Liver (tissue), 3 donors: ENCODE data around the gene ZFP36L1.

Experiments used
- GABPA ChIP-seq, 2 donors: IDR thresholded peaks in 1 of 2; conservative IDR thresholded peaks in 1 of 2; 2 replicates each; pipeline ENCODE4 v1.6.1; 2016; ENCODE audit warnings: antibody characterized with exemption in 2 of 2, mild to moderate bottlenecking in 1 of 2, moderate library complexity in 1 of 2
- HNF4A ChIP-seq, 2 donors: conservative IDR thresholded peaks; 2 replicates each; pipeline ENCODE4 v1.6.1; 2016; ENCODE audit warnings: antibody characterized with exemption in 2 of 2, mild to moderate bottlenecking in 2 of 2
- RAD21 ChIP-seq, 2 donors: IDR thresholded peaks; 2 replicates each; pipeline ENCODE4 v1.6.1; 2016; ENCODE audit warnings: antibody characterized with exemption in 2 of 2, mild to moderate bottlenecking in 2 of 2
- RXRA ChIP-seq, 2 donors: IDR thresholded peaks; 2 replicates each; pipeline ENCODE4 v1.6.1; 2017 to 2018; ENCODE audit warnings: antibody characterized with exemption in 2 of 2, mild to moderate bottlenecking in 1 of 2
- SP1 ChIP-seq: IDR thresholded peaks from 2 replicates; pipeline ENCODE4 v1.6.1; 2018; ENCODE audit warnings: antibody characterized with exemption, mild to moderate bottlenecking
- TAF1 ChIP-seq: conservative IDR thresholded peaks from 2 replicates; pipeline ENCODE4 v1.6.1; 2016; ENCODE audit warnings: antibody characterized with exemption, mild to moderate bottlenecking
- TF ChIP-seq, protein P1 (sequence below): fragments of 150-350 bp; IDR thresholded peaks from 2 replicates; pipeline ENCODE4 v1.5.1; 2017; ENCODE audit warnings: improper control_type of control experiment, low read depth, low read length; ENCODE audit not compliant: missing input control
- TF ChIP-seq, protein P2 (sequence below): IDR thresholded peaks from 2 replicates; pipeline ENCODE4 v1.6.1; 2016; ENCODE audit warnings: antibody characterized with exemption
- donor health status: healthy.
- donor health status: healthy.

DNA sequence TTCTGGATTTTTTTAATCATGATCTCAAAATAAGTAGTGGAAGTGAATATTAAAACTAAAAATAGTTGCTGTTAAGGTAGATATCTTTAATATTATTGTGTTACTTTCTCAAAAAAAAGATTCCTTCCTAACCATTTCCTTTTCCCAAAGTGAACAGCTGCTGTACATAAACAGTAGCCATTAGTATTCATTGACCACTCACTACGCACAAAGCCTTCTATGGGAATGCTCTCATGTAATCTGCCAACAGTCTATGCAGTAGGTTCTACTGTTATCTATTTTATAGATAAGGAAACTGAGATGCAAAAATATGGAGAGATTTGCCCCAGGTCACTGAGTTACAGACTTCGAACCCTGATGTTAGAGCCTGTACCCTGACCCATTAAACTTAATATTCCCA lies 32.1 kb downstream of the ZFP36L1 start:
- TF ChIP-seq, protein P1, sequence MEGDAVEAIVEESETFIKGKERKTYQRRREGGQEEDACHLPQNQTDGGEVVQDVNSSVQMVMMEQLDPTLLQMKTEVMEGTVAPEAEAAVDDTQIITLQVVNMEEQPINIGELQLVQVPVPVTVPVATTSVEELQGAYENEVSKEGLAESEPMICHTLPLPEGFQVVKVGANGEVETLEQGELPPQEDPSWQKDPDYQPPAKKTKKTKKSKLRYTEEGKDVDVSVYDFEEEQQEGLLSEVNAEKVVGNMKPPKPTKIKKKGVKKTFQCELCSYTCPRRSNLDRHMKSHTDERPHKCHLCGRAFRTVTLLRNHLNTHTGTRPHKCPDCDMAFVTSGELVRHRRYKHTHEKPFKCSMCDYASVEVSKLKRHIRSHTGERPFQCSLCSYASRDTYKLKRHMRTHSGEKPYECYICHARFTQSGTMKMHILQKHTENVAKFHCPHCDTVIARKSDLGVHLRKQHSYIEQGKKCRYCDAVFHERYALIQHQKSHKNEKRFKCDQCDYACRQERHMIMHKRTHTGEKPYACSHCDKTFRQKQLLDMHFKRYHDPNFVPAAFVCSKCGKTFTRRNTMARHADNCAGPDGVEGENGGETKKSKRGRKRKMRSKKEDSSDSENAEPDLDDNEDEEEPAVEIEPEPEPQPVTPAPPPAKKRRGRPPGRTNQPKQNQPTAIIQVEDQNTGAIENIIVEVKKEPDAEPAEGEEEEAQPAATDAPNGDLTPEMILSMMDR = no peak
- TF ChIP-seq SP1 (no peak), RAD21 (IDR thresholded peaks at IDR 0.05) (no peak), RXRA (IDR thresholded peaks at IDR 0.05) (no peak), HNF4A (conservative IDR thresholded peaks at IDR 0.05) (no peak), GABPA (IDR thresholded peaks at IDR 0.05 in 1 of 2, conservative IDR thresholded peaks at IDR 0.05 in 1 of 2) (no peak), TAF1 (no peak)
- TF ChIP-seq, protein P2, sequence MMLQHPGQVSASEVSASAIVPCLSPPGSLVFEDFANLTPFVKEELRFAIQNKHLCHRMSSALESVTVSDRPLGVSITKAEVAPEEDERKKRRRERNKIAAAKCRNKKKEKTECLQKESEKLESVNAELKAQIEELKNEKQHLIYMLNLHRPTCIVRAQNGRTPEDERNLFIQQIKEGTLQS = no peak
